HG03039 (cell line): Measurements from ENCODE around the gene SAPCD2.

Experiments
- ATAC-seq: cut with Tn5 transposase; IDR thresholded peaks from one replicate; pipeline ENCODE4 v1.9.1; 2021; ENCODE audit warnings: mild to moderate bottlenecking, moderate library complexity; ENCODE audit not compliant: unreplicated experiment

The SAPCD2 gene

DNA sequence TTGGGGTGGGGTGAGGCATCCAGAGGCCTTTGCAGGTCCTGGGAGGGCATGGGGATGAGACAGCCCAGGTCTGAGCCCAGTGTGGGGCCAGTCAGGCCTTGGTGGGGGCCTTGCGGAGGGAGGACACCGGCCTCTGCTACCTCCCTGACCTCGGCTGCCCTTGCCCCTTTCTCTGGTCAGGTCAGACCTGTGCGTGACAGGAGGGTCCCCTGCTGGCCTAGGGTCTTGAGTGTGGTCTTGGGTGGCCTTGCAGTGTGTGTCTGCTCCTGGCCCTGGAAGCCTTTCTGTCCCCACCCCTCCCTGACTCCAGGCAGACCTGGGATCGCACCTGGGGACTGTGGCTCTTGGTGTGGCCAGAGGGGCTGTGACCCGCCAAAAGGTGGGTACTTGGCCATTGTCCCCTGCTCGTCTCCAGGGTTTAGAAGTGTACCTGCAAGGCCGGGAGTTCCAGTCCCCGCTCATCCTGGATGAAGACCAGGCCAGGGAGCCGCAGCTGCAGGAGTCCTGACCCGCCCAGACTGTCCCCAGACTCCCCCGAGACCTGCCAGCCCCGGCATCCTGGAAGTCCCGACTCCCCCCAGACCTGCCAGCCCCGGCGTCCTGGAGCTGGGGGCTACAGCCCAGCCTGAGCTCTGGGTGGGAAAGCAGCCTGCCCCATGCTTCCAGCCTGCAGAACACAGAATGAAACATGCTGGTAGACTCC lies 12.0 kb upstream of the SAPCD2 start:
- ATAC-seq: no peak

GRCh38 chr9:137080260-137081122 lies 10.1 kb upstream of the SAPCD2 start:
- no peak for ATAC-seq

DNA sequence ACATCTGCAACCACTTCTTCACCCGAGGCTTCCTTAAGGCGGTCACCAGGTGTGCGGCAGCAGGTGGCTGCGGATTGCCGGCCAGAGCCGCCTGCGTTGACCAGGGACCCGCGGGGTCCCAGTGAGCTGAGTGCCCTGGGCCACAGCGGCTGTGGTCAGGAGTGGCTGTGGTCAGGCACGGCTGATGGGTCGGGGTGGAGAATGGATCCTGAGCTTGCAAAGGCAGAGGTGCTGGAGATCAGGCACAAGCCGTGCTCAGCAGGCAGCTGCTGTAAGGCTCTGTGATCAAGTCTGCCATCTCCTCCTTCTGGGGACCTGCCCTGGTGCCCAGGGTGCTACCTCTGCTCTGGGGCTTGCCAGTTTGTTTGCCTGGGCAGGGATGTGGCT lies 9.0 kb upstream of the SAPCD2 start:
- ATAC-seq: no peak

- no peak for ATAC-seq
Observed at GRCh38 chr9:137078701-137079400, 8.5 kb upstream of the SAPCD2 start.

- ATAC-seq: no peak
Observed at GRCh38 chr9:137077758-137078693, 7.7 kb upstream of the SAPCD2 start.

- peak; percentile 37 for ATAC-seq
Observed at GRCh38 chr9:137077010-137077747, 6.8 kb upstream of the SAPCD2 start, which contains the start of gene UAP1L1. Gene UAP1L1 (plus strand): TSS chr9:137077517. CDS start chr9:137077533, 16 bp downstream.

DNA sequence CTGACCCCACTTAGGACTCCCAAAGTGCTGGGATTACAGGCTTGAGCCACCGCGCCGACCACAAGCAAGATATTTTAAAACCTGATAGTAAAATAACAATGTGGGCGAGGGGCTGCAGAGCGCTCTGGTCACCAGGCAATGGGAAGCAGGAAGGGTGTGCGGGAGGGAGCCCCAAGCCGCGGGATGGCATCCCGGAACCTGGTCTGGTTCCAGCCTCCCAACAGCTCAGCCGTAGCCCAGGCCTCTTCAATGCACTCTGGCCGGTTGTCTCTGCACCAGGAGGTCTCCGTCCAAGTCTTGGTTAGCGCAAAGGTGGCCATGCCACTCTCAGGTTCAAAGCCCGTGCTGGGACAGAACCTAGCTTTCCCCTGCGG lies 6.3 kb upstream of the SAPCD2 start:
- no peak for ATAC-seq

- no peak for ATAC-seq
Observed at GRCh38 chr9:137075275-137075775, 5.0 kb upstream of the SAPCD2 start.

DNA sequence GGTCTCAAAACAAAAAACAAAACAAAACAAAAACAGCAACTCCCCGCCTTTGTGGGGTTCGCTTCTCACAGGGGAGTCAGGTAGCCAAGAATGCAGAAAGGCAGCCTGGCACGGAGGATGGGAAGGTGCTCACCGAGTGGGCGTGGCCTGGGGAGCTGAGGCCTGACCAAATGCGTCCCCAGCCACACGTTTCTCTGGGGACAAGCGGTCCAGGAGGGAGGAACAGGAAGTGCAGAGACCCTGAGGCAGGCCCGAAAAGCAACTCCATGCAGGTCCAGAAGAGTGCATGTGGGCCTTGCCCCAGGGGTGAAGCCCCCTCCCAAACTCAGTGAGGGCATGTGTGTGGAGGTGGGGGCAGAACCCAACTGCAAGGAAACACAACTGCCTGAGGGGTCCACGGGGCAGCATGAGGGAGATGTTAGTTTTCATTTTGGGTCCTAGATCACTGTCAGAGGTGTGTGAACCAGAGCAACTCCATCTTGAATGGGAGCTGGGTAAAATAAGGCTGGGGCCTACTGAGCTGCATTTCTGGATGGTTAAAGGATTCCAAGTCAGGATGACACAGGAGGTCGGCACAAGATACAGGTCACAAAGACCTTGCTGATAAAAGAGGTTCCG lies 4.4 kb upstream of the SAPCD2 start:
- ATAC-seq: no peak

GRCh38 chr9:137073992-137074399 lies 3.6 kb upstream of the SAPCD2 start:
- ATAC-seq: no peak

DNA sequence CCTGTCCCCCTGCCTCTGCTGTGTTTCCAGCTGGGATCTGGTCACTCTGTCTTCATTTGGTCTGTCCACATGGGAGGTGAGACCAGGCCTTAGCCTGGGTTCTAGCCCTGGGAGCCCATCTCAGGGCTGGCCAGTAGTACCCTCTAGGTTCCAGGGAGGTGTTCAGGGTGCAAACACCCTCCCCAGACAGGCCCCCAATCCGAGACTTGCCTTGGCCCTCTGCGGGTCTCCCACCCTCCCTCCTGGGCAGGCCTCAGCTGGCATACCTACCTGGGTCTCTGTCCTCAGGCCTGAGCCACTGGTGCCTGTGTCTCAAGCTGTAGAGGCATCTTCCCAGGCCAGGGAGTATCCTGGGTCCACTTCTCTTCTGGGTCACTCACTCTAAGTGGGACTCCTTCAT lies 925 bp upstream of the SAPCD2 start:
- ATAC-seq: no peak

DNA sequence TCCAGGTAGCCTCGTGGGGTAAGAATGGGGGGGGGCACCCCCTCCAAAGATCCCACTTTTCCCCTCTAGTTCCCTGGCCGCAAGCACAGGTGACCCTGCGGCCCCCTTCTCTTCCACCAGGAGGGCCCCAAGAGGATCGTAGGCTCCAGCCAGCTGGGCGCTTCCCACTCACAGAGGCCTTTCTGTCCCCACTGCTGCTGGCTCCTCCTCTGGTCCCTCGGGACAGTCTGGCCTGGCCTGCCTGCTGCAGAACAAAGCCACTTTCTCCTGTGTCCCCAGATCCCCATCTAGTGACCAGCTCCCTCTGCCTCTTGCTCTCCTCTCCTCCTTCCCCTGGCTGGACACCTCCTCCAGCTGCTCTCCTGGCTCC lies 534 bp upstream of the SAPCD2 start:
- no peak for ATAC-seq

DNA sequence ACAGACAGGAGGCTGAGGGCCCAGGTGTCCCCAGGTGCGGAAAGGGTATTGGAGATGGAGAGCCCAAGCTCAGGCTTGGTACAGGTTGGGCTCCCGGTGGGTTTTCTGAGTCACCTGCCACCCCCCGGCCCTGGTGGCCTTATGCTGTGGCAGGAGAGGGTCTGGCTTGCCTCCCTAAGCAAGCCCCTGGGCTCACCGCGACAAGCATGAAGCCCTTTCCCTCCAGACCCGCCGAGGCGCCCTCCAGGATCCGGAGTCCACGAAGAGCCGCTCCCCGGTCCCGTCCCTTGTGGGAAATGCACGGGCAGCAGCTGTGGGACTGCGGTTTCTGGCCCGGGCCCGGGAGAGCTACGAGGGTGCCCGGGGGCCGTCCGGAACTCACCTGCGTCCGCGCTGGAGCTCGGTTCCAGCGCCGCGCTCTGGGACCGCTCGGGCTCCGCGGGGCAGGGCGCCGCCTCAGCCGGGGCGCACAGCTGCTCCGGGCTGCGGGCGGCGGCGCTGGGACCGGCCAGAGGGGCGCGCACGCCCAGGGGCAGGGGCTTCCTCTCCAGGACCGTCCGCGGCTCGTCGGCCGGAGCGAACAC lies 757 bp downstream of the SAPCD2 start:
- no peak for ATAC-seq

GRCh38 chr9:137068539-137069507 lies 1.5 kb downstream of the SAPCD2 start:
- no peak for ATAC-seq

DNA sequence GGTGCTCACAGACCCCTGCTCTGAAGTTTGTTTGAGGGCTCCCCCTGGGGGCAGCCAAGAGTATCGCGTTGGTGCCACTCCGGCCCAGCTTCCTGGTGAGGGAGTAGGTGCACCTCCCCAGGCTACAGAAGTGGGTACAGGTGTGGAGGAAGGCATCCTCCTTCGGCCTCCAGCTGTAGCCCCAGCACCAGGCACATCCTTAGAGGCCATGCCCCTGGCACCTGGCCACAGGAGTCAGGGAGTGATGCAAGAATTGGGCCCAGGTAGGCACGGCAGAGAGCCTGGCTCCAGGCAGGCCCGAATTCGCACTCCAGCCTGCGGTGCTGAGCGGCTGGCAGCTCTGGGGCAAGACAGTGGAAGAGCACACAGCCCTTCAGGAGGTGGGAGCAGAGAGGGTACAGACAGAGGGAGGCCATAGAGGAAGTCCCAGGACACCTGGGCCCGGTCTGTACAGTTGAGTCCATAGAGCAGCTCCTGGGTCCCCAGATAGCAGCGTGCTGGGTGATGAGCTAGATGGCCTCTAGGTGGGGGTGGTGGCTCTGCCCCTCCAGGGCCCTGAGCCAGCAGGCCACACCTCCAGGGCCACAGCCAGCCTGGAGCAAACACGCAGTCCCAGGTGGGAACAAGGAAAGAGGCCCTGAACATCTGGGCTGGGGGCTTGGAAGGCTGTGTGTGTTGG lies 2.4 kb downstream of the SAPCD2 start:
- ATAC-seq: no peak

DNA sequence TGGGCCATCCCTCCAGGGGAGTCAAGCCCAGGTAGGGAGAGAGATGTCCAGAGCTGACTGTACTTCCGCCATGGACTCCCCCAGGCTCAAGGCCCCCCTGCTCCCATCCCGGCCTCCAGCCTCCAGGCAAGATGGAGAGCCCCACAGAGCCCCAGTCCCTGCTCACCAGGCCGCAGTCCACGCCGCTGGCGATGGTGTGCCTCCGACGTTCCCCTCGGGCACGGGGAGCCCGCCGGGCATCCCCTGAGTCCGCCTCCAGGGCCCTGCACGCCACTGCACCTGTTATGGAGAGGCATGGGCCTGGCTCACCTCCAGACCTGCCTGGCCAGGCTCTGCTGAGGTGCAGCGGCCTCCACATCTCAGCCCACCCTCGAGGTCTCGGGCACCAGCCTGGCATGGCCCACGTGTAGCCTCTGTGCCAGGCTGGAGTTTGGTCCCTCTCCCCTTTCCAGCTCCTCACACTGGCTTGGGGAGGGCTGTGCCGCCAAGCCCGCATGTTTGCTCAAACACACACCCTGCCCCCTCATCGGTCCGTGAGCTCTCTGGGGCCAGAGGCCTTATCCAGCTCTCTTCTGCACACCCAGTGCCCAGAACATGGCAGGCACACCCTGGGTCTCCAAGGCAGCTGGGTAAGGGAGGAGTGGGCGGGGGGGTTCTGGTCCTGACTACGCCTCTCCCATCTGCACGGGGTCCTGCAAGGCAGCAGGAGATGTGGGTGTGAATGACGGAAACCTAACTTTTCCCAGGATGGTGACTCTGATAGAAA lies 4.1 kb downstream of the SAPCD2 start:
- no peak for ATAC-seq
